ENCODE data around the gene RAD51B. TPM values are rescaled to one million over a fixed set of nuclear protein-coding genes. Genes with fewer than 3 reads are reported as not detected.

Gene RAD51B
- total and polyA plus RNA-seq, 8 donors, result 10.8 to 18.3 (median 14.1) TPM

GRCh38 chr14:68248481-68249255, 429.1 kb downstream of the RAD51B start:
- Histone ChIP-seq H3K36me3 (no peaks in the 10 kb centered on the region), H3K27ac (peak overlapping the region; percentile 68 to 87), H3K4me3 (no peak overlapping the region), H3K27me3 (no peaks in the 10 kb centered on the region), H3K9me3 (no peaks in the 10 kb centered on the region), H3K4me1 (peaks cover 44 to 66% of the 10 kb centered on the region in 2 donors)
- TF ChIP-seq CTCF (IDR thresholded peaks at IDR 0.05), result peak in 1 of 2 donors; percentile 42
- DNase-seq, result peak; percentile 38 to 87 (median 64)
- peak; percentile 78 for ATAC-seq
- intact Hi-C loops (cut with DNase I), result loop anchor here in 1 of 2 donors (10.0 kb wide), 2 partner anchors 294 to 566 kb away; no protein-coding TSS in a partner anchor

DNA sequence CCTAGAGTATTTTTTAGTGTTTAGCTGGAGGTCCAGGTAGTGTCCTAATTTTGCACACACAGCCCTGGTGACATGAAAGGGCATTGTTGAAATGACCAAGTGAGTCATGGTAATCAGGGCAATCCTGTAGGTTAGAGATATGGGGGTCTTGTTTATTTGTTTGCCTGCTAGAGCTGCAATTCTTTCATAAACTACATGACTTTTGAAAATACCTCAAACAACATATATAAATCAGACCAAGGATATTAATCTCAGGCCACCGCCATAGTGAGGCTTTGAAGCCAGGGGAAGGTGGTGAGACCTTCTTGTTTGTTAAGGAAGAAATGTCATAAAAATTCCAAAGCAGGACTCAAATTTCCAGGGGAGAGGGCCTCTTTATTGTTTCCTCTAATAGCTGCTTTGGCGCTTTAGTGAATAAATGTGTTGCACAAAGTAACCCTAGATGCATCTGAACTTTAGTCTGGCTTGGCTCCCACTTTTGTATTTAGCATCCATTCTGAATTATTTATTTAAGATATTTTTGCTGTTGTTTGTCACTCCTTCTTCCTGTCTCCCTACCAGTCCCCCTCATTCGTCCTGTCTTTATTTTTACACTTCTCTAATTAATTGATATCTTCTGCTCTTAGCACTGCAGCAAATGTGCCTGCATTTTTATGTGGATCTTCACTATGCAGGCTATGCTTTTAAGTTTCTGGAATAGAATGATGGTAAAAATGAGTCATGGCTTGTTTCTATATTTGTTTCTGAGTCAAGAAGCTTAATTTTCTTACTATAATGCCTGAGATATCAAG, 430.3 kb downstream of the RAD51B start:
- Histone ChIP-seq H3K9me3 (no peaks in the 10 kb centered on the region), H3K4me3 (no peak overlapping the region), H3K36me3 (no peaks in the 10 kb centered on the region), H3K4me1 (peaks cover 44 to 60% of the 10 kb centered on the region in 2 donors), H3K27ac (peak overlapping the region; percentile 68 to 87), H3K27me3 (no peaks in the 10 kb centered on the region)
- TF ChIP-seq CTCF (IDR thresholded peaks at IDR 0.05), result no peak
- intact Hi-C loops (cut with DNase I), result loop anchor here in 1 of 2 donors (10.0 kb wide), 2 partner anchors 295 to 565 kb away; no protein-coding TSS in a partner anchor
- DNase-seq (no peak), ATAC-seq (no peak)

DNA sequence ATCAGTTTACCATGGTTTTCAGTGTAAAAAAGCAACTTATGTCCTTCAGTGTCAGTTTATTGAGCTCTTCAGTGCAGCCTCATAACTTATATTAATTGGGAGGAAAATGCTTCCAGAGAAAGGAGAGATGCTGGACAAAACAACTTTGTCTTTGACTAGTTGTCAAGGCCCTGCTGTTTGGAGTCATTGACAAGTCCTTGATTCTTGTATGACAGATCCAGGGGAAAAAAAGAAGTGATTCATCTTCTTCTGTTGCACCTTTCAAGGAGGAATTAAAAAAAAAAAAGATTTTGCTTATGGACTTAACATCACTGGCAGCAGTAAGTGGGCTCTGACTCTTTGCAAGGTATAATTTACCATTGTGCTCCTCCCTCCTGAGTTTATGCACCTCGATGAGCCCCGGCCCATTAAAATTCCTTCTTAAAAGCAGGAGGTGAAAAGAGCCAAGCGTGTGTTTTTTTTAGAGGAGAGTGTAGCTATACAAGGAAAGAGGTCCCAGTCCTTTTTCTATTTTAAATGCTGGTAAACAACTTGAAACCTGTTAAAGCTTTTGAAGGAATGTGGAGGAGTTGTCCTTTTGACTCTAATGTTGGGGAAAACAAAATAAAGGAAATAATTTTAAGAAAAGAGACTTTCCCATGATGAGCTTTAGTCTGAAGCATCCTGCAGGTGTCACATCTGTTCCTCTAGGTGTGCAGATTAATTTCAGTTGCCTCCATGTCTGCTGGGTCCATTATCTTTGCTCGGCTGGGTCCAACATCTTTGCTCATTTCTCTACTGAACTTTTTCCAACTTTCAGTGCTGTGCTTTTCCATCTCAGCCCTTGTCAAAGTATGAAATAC, 431.6 kb downstream of the RAD51B start:
- DNase-seq (no peak), ATAC-seq (peak; percentile 62)
- TF ChIP-seq CTCF (IDR thresholded peaks at IDR 0.05), result no peak
- H3K27me3 ChIP-seq, result no peaks in the 10 kb centered on the region
- H3K27ac ChIP-seq, result peak overlapping the region; percentile 51 to 87
- intact Hi-C loops (cut with DNase I), result no loop called here
- peaks cover 41 to 55% of the 10 kb centered on the region in 2 donors for H3K4me1 ChIP-seq
- H3K4me3 ChIP-seq, result no peak overlapping the region
- no peaks in the 10 kb centered on the region for H3K36me3 ChIP-seq
- no peaks in the 10 kb centered on the region for H3K9me3 ChIP-seq

- Histone ChIP-seq H3K9me3 (no peaks in the 10 kb centered on the region), H3K4me1 (peaks cover 35 to 50% of the 10 kb centered on the region in 2 donors), H3K27me3 (no peaks in the 10 kb centered on the region), H3K36me3 (no peaks in the 10 kb centered on the region), H3K27ac (peak overlapping the region in 1 of 2 donors; percentile 87), H3K4me3 (no peak overlapping the region)
- no peak for ATAC-seq
- intact Hi-C loops (cut with DNase I), result no loop called here
- no peak for TF ChIP-seq CTCF (IDR thresholded peaks at IDR 0.05)
- DNase-seq, result no peak
Observed at GRCh38 chr14:68251769-68252100, 432.2 kb downstream of the RAD51B start.

Data from left lung (tissue), 10 donors.